Measurements from ENCODE around the gene GJB4.
"Not testable (repeated sequence)": the region's sequence is repeated elsewhere in the genome, so short reads cannot be mapped to it uniquely, and the experiment has no call there.

The GJB4 gene

DNA sequence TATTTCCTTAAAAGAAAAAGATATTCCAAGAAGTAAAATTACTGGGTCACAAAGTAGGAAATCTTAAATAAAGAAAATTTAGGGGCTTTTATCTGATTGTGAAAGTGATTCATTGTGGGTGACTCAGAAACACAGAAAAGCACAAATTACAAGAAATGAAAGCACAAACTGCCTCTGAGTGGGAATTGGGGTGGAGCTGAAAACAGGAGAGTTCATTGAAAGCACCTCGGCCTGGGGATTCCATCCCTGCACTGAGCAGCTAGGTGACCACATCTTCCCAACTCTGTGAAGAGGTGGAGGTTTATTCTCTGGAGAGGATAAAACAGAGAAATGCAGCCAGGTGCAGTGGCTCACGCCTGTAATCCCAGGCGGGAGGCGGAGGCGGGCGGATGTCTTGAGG is 40.7 kb downstream of the GJB4 start:
- DNase-seq (ENCODE audit: low spot score): no peak

DNA sequence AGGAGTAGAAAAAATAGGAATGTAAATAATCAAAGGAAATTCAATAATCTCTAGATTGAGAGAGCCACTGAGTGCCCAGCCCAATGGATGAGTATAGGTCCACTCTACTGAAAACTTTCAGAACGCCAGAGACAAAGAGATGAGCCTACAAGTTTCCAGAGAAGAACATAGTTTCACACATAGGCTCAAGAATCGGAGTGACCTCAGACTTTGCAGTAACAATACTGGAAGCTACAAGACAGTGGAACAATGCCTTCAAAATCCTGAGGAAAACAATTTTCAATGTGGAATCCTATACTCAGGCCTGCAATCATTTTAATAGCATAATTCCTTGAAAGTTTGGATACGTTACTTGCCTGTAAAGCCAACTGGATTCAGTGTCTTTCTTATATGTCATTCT is 44.2 kb downstream of the GJB4 start:
- no peak for DNase-seq (ENCODE audit: low spot score)

DNA sequence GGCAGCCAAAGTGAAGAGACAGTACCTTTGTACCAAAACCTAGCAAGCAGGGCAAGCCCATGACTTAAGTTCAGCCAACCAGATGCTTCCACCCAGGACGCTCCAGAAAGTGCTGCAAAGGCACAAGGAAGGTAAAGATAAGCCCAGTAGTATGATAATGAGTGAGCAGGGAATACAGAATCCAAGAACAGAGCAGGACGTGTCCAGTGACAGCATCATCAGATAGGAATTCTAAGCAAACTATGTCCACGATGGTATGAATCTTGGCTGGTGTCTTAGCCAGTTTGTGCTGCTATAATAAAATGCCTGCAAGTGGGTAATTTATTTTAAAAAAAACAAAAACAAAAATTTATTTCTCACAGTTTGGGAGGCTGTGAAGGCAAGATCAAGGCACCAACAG is 46.9 kb downstream of the GJB4 start:
- no peak for DNase-seq (ENCODE audit: low spot score)

DNA sequence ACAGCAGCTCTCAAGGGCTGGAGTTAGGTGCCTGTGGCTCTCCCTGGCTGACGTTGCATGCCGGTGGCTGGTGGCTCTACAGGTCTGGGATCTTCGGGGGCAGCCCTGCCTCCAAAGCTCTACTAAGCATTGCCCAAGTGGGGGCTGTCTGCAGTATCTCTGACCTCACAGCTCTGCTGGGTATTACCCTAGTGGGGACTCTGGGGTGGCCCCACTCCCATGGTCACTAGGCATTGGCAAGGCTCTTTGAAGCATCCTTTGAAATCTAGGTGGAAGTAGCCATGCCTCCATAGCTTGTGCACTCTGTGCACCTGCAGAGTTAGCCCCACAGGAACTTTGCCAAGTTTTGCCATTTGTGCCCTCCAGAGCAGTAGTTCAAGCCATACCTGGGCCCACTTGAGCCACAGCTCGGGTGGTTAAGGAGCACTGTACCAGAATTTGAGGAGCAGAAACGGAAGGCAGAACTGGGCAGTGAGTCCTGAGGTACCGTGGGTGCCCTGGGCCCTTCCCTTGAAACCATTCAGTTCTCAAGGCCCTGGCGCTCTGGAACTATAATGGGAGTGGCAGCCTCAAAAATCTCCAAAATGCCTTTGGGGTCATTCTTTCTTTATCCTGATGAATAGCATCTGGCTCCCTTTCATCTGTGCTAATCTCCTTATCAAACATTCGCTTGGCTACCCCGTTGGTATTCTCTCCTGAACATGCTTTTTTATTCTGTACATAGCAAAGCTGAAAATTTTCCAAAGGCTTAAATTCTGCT is 48.7 kb downstream of the GJB4 start:
- DNase-seq (ENCODE audit: low spot score): no peak

DNA sequence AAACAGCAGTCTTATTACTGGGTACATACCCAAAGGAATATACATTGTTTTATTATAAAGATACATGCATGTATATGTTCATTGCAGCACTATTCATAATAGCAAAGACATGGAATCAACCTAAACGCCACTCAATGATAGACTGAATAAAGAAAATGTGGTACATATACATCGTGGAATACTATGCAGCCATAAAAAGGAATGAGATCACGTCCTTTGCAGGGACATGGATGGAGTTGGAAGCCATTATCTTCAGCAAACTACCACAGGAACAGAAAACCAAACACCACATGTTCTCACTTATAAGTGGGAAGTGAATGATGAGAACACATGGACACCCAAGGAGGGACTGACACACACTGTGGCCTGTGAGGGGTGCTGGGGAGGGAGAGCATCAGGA is 51.2 kb downstream of the GJB4 start:
- not testable (repeated sequence) for DNase-seq (ENCODE audit: low spot score)

All from cerebellar cortex (tissue), 1 donor.